Stimulated activated CD4-positive, alpha-beta T cell treated with anti-CD3 and anti-CD28 coated beads, TNF-alpha, amount 100 ng/mL, for 24 hours (primary cell): Measurements from ENCODE around the gene DEK.
"Not testable (repeated sequence)": the region's sequence is repeated elsewhere in the genome, so short reads cannot be mapped to it uniquely, and the experiment has no call there.

Experiments used
- DNase-seq, 3 experiments: peaks; one replicate each; pipeline ENCODE4 v3.0.0-alpha.2; 2020; ENCODE audit warnings: low read depth in 3 of 3

The DEK gene

DNA sequence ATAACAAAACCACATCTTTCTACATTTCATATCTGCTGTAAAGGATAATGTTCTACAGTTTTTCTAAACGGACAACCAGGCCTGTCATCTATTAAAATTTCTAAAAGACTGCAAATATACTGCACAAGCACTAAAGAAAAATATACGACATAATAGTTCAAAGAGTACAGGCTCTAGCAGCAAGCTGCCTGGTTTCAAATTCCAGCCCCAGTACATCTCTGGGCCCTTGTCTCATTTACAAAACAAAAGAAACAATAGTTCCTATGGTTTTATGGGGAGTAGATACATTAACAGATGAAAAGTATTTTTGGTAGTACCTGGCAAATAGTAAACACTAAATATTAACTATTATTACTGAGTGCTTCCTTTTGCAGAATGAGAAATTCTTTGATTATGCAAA, 24.1 kb downstream of the DEK start:
- DNase-seq = no peak

GRCh38 chr6:18237167-18237566, 27.2 kb downstream of the DEK start:
- DNase-seq = no peak

DNA sequence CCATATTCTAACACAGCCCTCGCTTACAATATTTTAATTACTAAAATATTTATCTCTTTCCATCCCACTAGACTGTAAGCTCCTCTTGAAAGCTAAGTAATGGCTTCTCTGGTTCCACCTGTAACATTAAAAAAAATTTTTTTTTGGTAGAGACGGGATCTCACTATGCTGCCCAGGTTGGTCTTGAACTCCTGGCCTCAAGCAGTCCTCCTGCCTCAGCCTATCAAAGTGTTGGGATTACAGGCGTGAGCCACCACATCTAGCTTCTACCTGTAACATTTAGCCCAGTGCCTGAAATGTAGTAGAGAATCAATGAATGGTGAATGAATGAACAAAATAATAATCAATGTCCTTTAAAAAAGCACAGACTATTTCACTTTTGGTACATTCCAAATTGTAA, 28.8 kb downstream of the DEK start:
- DNase-seq = no peak

DNA sequence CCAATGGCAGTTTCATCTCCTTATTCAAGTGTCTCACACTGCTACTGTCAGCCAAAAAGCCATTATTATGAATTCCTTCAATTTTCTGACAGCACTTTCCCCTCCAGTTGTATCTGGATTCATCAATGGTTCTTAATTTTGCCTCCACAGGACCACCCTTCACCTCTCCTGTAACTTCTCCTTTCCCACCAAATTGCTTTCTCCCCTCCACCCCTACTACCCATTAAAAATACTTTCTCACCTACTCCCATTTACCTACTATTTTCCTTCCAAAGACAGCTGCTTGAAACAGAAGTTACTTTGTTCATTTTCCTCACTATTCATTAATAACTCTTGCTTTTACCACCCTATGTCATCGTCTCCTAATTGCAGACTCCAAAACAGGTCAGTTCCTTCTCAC, 29.8 kb downstream of the DEK start:
- no peak for DNase-seq

GRCh38 chr6:18233770-18234169, 30.6 kb downstream of the DEK start:
- not testable (repeated sequence) for DNase-seq

DNA sequence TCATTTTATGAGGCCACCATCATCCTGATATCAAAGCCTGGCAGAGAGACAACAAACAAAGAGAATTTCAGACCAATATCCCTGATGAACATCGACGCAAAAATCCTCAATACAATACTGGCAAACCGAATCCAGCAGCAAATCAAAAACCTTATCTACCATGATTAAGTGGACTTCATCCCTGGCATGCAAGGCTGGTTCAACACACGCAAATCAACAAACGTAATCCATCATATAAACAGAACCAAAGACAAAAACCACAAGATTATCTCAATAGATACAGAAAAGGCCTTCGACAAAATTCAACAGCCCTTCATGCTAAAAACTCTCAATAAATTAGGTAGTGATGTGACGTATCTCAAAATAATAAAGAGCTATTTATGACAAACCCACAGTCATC, 32.5 kb downstream of the DEK start:
- not testable (repeated sequence) for DNase-seq

DNA sequence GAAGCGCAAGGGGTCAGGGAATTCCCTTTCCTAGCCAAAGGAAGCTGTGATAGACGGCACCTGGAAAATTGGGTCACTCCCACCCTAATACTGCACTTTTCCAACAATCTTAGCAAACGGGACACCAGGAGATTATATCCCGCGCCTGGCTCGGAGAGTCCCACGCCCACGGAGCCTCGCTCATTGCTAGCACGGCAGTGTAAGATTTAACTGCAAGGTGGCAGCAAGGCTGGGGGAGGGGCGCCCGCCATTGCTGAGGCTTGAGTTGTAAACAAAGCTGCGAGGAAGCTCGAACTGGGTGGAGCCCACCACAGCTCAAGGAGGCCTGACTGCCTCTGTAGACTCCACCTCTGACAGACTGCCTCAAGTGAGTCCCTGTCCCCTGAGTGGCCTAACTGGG, 35.7 kb downstream of the DEK start:
- not testable (repeated sequence) for DNase-seq

- DNase-seq = not testable (repeated sequence)
Measured at GRCh38 chr6:18227166-18227565, 37.2 kb downstream of the DEK start.

GRCh38 chr6:18226451-18227105, 37.8 kb downstream of the DEK start:
- DNase-seq = not testable (repeated sequence)

DNA sequence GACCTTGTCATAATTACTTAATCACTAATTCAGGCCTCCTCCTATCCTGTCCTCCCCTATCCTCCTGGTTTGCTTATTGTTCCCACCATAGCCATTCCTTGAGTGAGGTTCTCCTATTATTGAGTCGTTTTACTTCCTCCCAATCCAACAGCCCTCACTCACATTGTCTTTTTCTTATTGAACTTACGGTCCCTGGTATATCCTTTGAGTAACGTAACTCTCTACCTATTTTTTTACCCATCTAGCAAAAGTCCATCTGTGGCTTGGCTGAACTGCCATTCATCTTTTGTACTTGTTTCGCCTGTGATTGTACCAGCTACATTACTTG, 43.1 kb downstream of the DEK start:
- DNase-seq = no peak

- no peak for DNase-seq
Measured at GRCh38 chr6:18219591-18219990, 44.7 kb downstream of the DEK start.

GRCh38 chr6:18218233-18218632, 46.1 kb downstream of the DEK start:
- no peak for DNase-seq

- no peak for DNase-seq
Measured at GRCh38 chr6:18216411-18216810, 47.9 kb downstream of the DEK start.

- DNase-seq = no peak
Measured at GRCh38 chr6:18215436-18215835, 48.9 kb downstream of the DEK start.

GRCh38 chr6:18214003-18214402, 50.3 kb downstream of the DEK start:
- DNase-seq = no peak

- DNase-seq = no peak
Measured at GRCh38 chr6:18213439-18213838, 50.9 kb downstream of the DEK start.

- no peak for DNase-seq
Measured at GRCh38 chr6:18212231-18212630, 52.1 kb downstream of the DEK start.

- peak in 2 of 3 experiments; percentile 1 to 12 for DNase-seq
Measured at GRCh38 chr6:18211338-18211737, 53.0 kb downstream of the DEK start.

DNA sequence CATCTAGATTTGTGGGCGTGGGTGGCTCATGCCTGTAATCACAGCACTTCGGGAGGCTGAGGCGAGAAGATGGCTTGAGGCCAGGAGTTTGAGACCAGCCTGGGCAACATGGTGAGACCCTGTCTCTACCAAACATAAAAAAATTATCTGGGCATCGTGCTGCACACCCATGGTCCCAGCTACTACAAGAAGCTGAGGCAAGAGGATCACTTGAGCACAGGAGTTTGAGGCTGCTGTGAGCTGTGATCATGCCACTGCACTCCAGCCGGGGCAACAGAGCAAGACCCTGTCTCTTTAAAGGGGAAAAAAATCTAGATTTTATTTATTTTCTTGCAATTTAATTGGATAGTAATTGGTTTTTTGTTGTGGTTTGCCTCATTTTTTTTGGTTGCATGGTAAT, 53.6 kb downstream of the DEK start:
- no peak for DNase-seq

GRCh38 chr6:18209539-18210197, 54.7 kb downstream of the DEK start:
- no peak for DNase-seq

- DNase-seq = not testable (repeated sequence)
Measured at GRCh38 chr6:18208778-18209177, 55.6 kb downstream of the DEK start.

GRCh38 chr6:18207949-18208348, 56.4 kb downstream of the DEK start:
- DNase-seq = no peak

- no peak for DNase-seq
Measured at GRCh38 chr6:18207438-18207837, 56.9 kb downstream of the DEK start.

GRCh38 chr6:18206591-18206990, 57.7 kb downstream of the DEK start:
- no peak for DNase-seq
